ENCODE data around the gene CCDC120.

DNA sequence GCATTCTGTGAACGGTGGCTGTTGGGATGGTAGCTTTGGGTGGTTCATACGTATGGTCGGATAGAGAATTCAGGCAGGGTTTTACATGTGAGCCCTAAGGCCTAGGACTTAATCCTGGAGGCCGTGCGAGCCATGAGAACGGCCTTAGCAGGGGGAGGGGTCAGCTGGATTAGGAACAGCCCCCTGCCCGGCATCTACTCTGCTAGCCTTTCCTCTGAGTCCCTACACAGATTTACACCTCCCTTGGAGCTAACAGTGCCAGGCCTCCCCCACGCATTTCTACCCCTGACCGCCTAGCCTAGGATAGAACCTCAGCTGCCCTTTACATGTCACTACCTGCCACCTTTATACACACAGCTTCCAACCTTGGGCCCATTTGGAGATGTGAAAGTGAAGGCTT, 7.9 kb downstream of the CCDC120 start:
- no peak for TF ChIP-seq POLR2A (IDR thresholded peaks at IDR 0.05)
- TF ChIP-seq, protein P1, sequence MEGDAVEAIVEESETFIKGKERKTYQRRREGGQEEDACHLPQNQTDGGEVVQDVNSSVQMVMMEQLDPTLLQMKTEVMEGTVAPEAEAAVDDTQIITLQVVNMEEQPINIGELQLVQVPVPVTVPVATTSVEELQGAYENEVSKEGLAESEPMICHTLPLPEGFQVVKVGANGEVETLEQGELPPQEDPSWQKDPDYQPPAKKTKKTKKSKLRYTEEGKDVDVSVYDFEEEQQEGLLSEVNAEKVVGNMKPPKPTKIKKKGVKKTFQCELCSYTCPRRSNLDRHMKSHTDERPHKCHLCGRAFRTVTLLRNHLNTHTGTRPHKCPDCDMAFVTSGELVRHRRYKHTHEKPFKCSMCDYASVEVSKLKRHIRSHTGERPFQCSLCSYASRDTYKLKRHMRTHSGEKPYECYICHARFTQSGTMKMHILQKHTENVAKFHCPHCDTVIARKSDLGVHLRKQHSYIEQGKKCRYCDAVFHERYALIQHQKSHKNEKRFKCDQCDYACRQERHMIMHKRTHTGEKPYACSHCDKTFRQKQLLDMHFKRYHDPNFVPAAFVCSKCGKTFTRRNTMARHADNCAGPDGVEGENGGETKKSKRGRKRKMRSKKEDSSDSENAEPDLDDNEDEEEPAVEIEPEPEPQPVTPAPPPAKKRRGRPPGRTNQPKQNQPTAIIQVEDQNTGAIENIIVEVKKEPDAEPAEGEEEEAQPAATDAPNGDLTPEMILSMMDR (IDR thresholded peaks at IDR 0.05), result no peak
